ENCODE results near the gene PAIP1.
"Not testable (repeated sequence)": the region's sequence is repeated elsewhere in the genome, so short reads cannot be mapped to it uniquely, and the experiment has no call there.

Gene PAIP1

GRCh38 chr5:43511062-43511461, 45.8 kb downstream of the PAIP1 start:
- H4K91ac ChIP-seq (ENCODE audit: low read length); H2BK120ac ChIP-seq (ENCODE audit: low read depth, low read length); H3K14ac ChIP-seq (ENCODE audit: low read length in 2 of 2); H2BK12ac ChIP-seq (ENCODE audit: low read length in 2 of 2); H3K4me2 ChIP-seq (ENCODE audit: low read length, poor library complexity, severe bottlenecking); H4K8ac ChIP-seq (ENCODE audit: low read length); H3K27me3 ChIP-seq (ENCODE audit: control insufficient read depth in 1 of 2, insufficient read depth in 1 of 2, low read length in 2 of 2); H2BK15ac ChIP-seq (ENCODE audit: low read depth, poor library complexity, severe bottlenecking); DNase-seq; H3K23ac ChIP-seq (ENCODE audit: low read length in 2 of 2); H3K4ac ChIP-seq (ENCODE audit: low read depth in 1 of 2, low read length in 2 of 2); H2AK5ac ChIP-seq (ENCODE audit: low read length, severe bottlenecking); H2AFZ ChIP-seq (ENCODE audit: low read depth, low read length); H3K9ac ChIP-seq (ENCODE audit: low read length); H3K27ac ChIP-seq (ENCODE audit: low read length, poor library complexity, severe bottlenecking); H2BK5ac ChIP-seq (ENCODE audit: low read depth, low read length, poor library complexity, severe bottlenecking); H3K79me1 ChIP-seq (replicated peaks; ENCODE audit: low read length, poor library complexity, severe bottlenecking); H3K4me3 ChIP-seq (ENCODE audit: insufficient read depth in 1 of 2, low read depth in 1 of 2, low read length in 2 of 2); H3K18ac ChIP-seq (ENCODE audit: low read depth in 1 of 2, low read length in 2 of 2); H3K4me1 ChIP-seq (ENCODE audit: control insufficient read depth, insufficient read depth, low read depth, low read length); H3K9me3 ChIP-seq (ENCODE audit: control insufficient read depth, low read length): not testable (repeated sequence)
- peaks cover 0 to 14% of the 10 kb centered on the region in 2 experiments for H3K36me3 ChIP-seq (ENCODE audit: control insufficient read depth in 1 of 2, insufficient read depth in 2 of 2, low read depth in 1 of 2, low read length in 2 of 2)
- 96% methylated on average over 26 of the region's 36 CpGs for WGBS

- no peak overlapping the region for H3K9ac ChIP-seq (ENCODE audit: low read length)
- DNase-seq: no peak
- H3K79me1 ChIP-seq (replicated peaks; ENCODE audit: low read length, poor library complexity, severe bottlenecking): no peaks in the 10 kb centered on the region
- no peaks in the 10 kb centered on the region for H3K27me3 ChIP-seq (ENCODE audit: control insufficient read depth in 1 of 2, insufficient read depth in 1 of 2, low read length in 2 of 2)
- no peak overlapping the region for H2BK5ac ChIP-seq (ENCODE audit: low read depth, low read length, poor library complexity, severe bottlenecking)
- H4K91ac ChIP-seq (ENCODE audit: low read length): no peak overlapping the region
- H2BK15ac ChIP-seq (ENCODE audit: low read depth, poor library complexity, severe bottlenecking): no peak overlapping the region
- H3K23ac ChIP-seq (ENCODE audit: low read length in 2 of 2): no peak overlapping the region
- no peak overlapping the region for H3K4ac ChIP-seq (ENCODE audit: low read depth in 1 of 2, low read length in 2 of 2)
- no peaks in the 10 kb centered on the region for H3K4me1 ChIP-seq (ENCODE audit: control insufficient read depth, insufficient read depth, low read depth, low read length)
- no peak overlapping the region for H2BK120ac ChIP-seq (ENCODE audit: low read depth, low read length)
- no peak overlapping the region for H3K4me3 ChIP-seq (ENCODE audit: insufficient read depth in 1 of 2, low read depth in 1 of 2, low read length in 2 of 2)
- no peak overlapping the region for H3K14ac ChIP-seq (ENCODE audit: low read length in 2 of 2)
- H2AK5ac ChIP-seq (ENCODE audit: low read length, severe bottlenecking): no peak overlapping the region
- no peak overlapping the region for H3K18ac ChIP-seq (ENCODE audit: low read depth in 1 of 2, low read length in 2 of 2)
- no peak overlapping the region for H2AFZ ChIP-seq (ENCODE audit: low read depth, low read length)
- H2BK12ac ChIP-seq (ENCODE audit: low read length in 2 of 2): no peak overlapping the region
- 98% methylated on average over 1 of the region's 2 CpGs for WGBS
- no peak overlapping the region for H3K4me2 ChIP-seq (ENCODE audit: low read length, poor library complexity, severe bottlenecking)
- H4K8ac ChIP-seq (ENCODE audit: low read length): no peak overlapping the region
- peaks cover 0 to 18% of the 10 kb centered on the region in 2 experiments for H3K36me3 ChIP-seq (ENCODE audit: control insufficient read depth in 1 of 2, insufficient read depth in 2 of 2, low read depth in 1 of 2, low read length in 2 of 2)
- no peak overlapping the region for H3K27ac ChIP-seq (ENCODE audit: low read length, poor library complexity, severe bottlenecking)
- no peaks in the 10 kb centered on the region for H3K9me3 ChIP-seq (ENCODE audit: control insufficient read depth, low read length)
Observed at GRCh38 chr5:43498581-43498980, 58.3 kb downstream of the PAIP1 start.

GRCh38 chr5:43497311-43498104, 59.4 kb downstream of the PAIP1 start:
- no peaks in the 10 kb centered on the region for H3K27me3 ChIP-seq (ENCODE audit: control insufficient read depth in 1 of 2, insufficient read depth in 1 of 2, low read length in 2 of 2)
- no peaks in the 10 kb centered on the region for H3K79me1 ChIP-seq (replicated peaks; ENCODE audit: low read length, poor library complexity, severe bottlenecking)
- H2BK12ac ChIP-seq (ENCODE audit: low read length in 2 of 2): no peak overlapping the region
- H3K18ac ChIP-seq (ENCODE audit: low read depth in 1 of 2, low read length in 2 of 2): no peak overlapping the region
- H3K4ac ChIP-seq (ENCODE audit: low read depth in 1 of 2, low read length in 2 of 2): no peak overlapping the region
- H2AFZ ChIP-seq (ENCODE audit: low read depth, low read length): no peak overlapping the region
- no peak overlapping the region for H2BK120ac ChIP-seq (ENCODE audit: low read depth, low read length)
- H3K9ac ChIP-seq (ENCODE audit: low read length): no peak overlapping the region
- H4K8ac ChIP-seq (ENCODE audit: low read length): no peak overlapping the region
- WGBS: 89% methylated on average over 4 of the region's 5 CpGs
- H2BK15ac ChIP-seq (ENCODE audit: low read depth, poor library complexity, severe bottlenecking): no peak overlapping the region
- no peak for DNase-seq
- H3K27ac ChIP-seq (ENCODE audit: low read length, poor library complexity, severe bottlenecking): no peak overlapping the region
- H2BK5ac ChIP-seq (ENCODE audit: low read depth, low read length, poor library complexity, severe bottlenecking): no peak overlapping the region
- H3K36me3 ChIP-seq (ENCODE audit: control insufficient read depth in 1 of 2, insufficient read depth in 2 of 2, low read depth in 1 of 2, low read length in 2 of 2): peaks cover 0 to 17% of the 10 kb centered on the region in 2 experiments
- H3K9me3 ChIP-seq (ENCODE audit: control insufficient read depth, low read length): no peaks in the 10 kb centered on the region
- no peak overlapping the region for H4K91ac ChIP-seq (ENCODE audit: low read length)
- H3K4me1 ChIP-seq (ENCODE audit: control insufficient read depth, insufficient read depth, low read depth, low read length): no peaks in the 10 kb centered on the region
- H3K4me3 ChIP-seq (ENCODE audit: insufficient read depth in 1 of 2, low read depth in 1 of 2, low read length in 2 of 2): no peak overlapping the region
- H2AK5ac ChIP-seq (ENCODE audit: low read length, severe bottlenecking): no peak overlapping the region
- no peak overlapping the region for H3K14ac ChIP-seq (ENCODE audit: low read length in 2 of 2)
- H3K4me2 ChIP-seq (ENCODE audit: low read length, poor library complexity, severe bottlenecking): no peak overlapping the region
- H3K23ac ChIP-seq (ENCODE audit: low read length in 2 of 2): no peak overlapping the region

- Histone ChIP-seq H2BK15ac (ENCODE audit: low read depth, poor library complexity, severe bottlenecking) (no peak overlapping the region), H4K8ac (ENCODE audit: low read length) (no peak overlapping the region), H2AK5ac (ENCODE audit: low read length, severe bottlenecking) (no peak overlapping the region), H3K4me1 (ENCODE audit: control insufficient read depth, insufficient read depth, low read depth, low read length) (no peaks in the 10 kb centered on the region), H3K18ac (ENCODE audit: low read depth in 1 of 2, low read length in 2 of 2) (no peak overlapping the region), H3K4me2 (ENCODE audit: low read length, poor library complexity, severe bottlenecking) (no peak overlapping the region), H2AFZ (ENCODE audit: low read depth, low read length) (no peak overlapping the region), H4K91ac (ENCODE audit: low read length) (no peak overlapping the region), H2BK5ac (ENCODE audit: low read depth, low read length, poor library complexity, severe bottlenecking) (no peak overlapping the region), H3K9ac (ENCODE audit: low read length) (no peak overlapping the region), H3K4ac (ENCODE audit: low read depth in 1 of 2, low read length in 2 of 2) (no peak overlapping the region), H3K9me3 (ENCODE audit: control insufficient read depth, low read length) (no peaks in the 10 kb centered on the region), H2BK120ac (ENCODE audit: low read depth, low read length) (no peak overlapping the region), H3K79me1 (replicated peaks; ENCODE audit: low read length, poor library complexity, severe bottlenecking) (no peaks in the 10 kb centered on the region), H3K27ac (ENCODE audit: low read length, poor library complexity, severe bottlenecking) (no peak overlapping the region), H3K27me3 (ENCODE audit: control insufficient read depth in 1 of 2, insufficient read depth in 1 of 2, low read length in 2 of 2) (no peaks in the 10 kb centered on the region), H3K36me3 (ENCODE audit: control insufficient read depth in 1 of 2, insufficient read depth in 2 of 2, low read depth in 1 of 2, low read length in 2 of 2) (peaks cover 0 to 36% of the 10 kb centered on the region in 2 experiments), H3K14ac (ENCODE audit: low read length in 2 of 2) (no peak overlapping the region), H3K4me3 (ENCODE audit: insufficient read depth in 1 of 2, low read depth in 1 of 2, low read length in 2 of 2) (no peak overlapping the region), H2BK12ac (ENCODE audit: low read length in 2 of 2) (no peak overlapping the region), H3K23ac (ENCODE audit: low read length in 2 of 2) (no peak overlapping the region)
- no CpG with 5 or more reads among the region's 1 CpG for WGBS
- no peak for DNase-seq
Observed at GRCh38 chr5:43491326-43491725, 65.6 kb downstream of the PAIP1 start.
